GM21381 (cell line): ENCODE measurements around the gene CCDC74B.
"Not testable (repeated sequence)": the region's sequence is repeated elsewhere in the genome, so short reads cannot be mapped to it uniquely, and the experiment has no call there.

Experiments
- ATAC-seq: cut with Tn5 transposase; IDR thresholded peaks from one replicate; pipeline ENCODE4 v1.9.1; 2021; ENCODE audit warnings: mild to moderate bottlenecking, moderate library complexity; ENCODE audit not compliant: unreplicated experiment

CCDC74B gene

GRCh38 chr2:130151145-130151512 is 6.2 kb upstream of the CCDC74B start:
- ATAC-seq, result not testable (repeated sequence)

DNA sequence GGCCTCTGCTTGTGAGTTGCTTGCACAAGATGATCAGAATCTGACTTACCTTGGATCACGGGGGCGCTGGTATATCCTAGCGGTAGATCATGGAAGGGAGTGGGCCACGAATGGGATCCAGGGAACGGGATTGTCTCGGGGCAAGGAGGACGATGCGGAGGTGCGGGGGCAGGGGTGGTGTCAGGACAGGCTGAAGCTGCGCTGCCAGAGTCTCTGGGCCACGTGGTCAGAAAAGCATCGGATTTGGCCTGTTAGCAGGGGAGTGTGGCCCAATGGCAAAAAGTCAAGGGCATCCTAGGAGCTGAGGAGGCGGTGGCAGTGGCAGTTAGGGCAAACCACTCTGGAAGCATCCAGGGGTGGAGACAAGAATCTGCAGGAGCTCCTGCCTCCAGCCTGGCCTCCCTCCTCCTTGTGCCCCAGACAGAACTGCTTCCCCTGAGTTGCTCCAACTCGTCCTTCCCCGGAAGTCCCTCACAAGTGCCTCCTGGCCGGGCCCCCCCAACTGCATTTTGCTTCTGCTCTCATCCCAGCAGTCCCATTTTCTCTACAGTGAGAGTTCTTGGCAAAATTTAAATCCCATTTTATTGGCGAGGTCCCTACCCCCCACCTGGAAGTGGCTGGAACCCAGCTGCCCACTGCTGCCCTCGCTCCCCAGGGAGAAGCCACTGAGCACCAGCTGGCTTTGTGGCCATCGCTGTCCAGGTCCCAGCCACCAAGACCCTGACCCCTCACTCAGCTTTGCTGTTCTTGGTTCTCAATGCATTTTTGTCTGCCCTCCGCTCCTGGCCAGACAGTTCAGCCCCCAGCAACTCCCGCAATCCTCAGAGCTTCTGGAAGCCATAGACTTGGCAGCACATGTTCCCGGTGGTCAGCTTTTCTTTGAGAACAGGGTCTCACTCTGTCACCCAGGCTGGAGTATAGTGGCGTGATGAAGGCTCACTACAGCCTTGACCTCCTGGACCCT is 5.6 kb upstream of the CCDC74B start:
- no peak for ATAC-seq

- ATAC-seq, result not testable (repeated sequence)
Measured at GRCh38 chr2:130148515-130148914, 3.6 kb upstream of the CCDC74B start.

DNA sequence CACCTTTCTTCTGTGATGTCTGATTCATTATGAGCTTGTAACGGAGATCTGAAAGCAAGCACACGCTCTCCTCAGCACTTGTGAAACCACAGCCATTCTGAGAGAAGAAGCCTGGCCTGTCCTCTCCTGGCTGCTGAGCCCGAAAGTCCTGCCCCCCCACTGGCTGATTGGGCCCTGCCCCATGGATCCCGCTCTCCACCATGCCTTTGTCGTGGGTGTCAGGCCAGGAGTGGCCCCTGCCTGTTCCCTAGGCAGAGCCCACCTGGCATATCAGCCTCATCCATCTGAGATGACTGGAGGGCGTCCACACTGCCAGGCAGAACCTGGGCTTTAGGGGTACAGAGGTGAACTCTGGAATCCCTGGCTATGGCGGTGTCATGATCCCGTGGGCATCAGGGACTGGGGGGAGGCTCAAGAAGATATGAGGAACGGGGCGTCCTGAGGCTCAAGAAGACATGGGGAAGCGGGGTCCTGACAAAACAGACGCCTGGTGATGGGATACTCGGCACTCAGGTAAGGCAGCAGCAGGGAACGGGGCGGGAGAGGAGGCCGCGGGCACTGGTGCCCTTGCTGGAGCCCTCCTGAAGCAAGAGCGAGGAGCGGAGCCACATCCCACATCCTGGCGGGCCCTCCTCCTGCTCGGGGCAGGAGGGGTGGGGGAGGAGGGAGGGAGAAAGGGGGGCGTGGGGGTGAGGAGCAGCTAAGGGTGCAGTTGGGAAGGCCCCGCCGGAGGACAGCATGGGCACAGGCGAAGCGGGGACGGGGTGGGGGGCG is 1.5 kb downstream of the CCDC74B start:
- ATAC-seq, result not testable (repeated sequence)

DNA sequence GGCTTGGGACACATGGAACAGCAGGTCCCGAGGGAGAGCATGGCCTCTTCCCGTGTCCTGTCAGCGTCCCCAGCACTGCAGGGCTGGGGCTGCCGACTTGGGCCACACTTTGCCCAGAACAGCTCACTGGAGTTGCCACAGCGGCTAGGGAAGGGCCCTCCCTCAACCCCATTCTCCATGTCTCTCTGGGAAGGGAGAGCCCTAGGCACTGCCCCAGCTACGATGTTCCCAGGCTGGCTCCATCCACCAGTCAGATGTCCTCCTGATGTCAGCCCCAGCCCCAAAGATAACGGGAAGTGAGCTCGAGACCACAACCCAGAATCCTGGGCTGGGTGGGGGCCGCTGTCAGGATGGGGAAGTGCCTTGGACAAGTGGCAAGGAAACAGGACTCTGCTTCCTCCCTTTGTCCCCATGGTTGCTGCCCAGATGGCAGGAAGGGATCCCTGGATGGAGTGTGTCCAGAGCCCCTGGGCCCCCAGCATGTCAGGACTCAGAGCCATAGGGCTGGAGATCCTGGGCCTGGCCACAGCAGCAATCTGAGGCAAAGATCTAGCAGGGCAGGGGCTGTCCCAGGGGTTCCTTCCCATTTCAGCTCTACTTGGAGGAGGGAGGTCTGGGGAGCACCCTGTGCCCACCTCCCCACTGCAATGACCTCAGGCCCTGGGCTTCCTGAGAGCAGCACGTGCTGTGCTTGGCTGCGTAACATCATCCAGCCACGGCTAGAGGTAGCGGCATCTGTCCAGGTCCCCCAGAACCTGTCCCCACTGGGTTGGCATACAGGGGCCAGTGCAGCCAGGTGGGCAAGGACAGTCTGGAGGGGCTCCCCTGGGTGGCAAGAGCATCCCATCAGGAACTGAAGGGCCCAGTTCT is 2.3 kb downstream of the CCDC74B start:
- ATAC-seq, result not testable (repeated sequence)

GRCh38 chr2:130141645-130142370 is 3.1 kb downstream of the CCDC74B start:
- ATAC-seq, result not testable (repeated sequence)

DNA sequence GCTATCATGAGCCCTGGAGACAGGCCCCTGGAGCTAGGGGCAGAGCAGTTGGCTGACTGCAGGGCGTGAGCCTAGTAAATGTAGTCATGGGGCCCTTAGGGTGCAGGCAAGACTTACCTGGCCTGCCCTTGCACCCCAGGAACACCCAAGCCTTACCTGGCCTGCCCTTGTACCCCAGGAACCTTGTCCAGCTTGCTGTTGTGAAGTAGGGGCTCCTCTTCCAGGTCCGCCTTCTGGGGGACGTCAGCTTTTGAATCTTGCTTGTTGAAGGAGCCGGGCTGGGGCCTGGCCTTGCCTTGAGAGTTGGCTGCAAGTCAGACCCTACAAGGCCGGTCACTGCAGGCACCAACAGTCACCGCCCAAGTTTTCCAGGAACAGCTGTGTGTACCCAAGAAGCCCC is 3.9 kb downstream of the CCDC74B start:
- ATAC-seq, result not testable (repeated sequence)

GRCh38 chr2:130140516-130140915 is 4.4 kb downstream of the CCDC74B start:
- ATAC-seq, result not testable (repeated sequence)

DNA sequence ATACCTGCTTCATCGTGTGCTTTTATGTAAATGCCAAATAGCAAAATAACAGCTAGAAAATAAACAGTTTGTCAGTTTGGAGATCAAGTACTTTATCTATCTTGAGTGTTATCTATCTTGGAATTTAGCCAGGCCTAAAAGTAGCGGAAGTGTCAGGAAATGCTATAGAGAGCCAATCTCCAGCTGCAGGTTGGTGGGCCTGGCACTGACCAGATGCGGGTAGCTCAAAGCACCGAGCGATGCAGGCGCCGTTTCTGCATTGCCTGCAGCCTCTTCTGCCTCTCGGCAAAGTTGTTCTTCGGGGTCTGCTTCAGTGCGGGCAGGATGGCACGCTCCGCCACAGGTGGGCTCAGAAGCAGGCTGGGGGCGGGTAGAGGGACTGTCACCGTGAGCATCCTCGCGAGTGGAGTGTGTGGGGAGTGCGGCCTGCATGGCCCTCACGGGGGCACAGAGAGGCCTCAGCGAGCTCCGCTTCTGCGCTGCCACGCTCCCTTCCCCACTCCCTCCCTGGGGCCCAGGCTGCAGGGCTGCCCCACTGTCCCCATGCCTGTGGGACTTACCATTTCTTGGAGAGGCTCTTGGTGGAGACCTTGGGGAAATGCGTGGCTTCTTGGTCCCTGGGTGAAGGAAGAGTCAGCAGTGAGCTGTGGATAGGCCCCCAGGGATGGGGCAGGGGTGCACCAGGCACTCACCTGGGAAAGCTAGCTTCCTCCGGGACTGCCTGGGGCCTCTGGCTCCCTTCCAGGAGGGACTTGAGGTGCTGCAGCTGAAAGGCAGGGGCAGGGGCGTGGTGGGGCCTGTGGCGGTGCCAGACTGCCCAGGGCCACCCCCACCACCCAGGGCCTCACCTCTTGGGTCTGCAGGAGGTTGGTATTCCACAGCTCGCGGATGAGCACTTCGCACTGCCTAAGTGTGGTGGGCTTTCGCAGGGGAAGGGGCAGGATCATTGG is 5.3 kb downstream of the CCDC74B start:
- ATAC-seq, result not testable (repeated sequence)

- not testable (repeated sequence) for ATAC-seq
Measured at GRCh38 chr2:130138841-130139251, 6.1 kb downstream of the CCDC74B start.

DNA sequence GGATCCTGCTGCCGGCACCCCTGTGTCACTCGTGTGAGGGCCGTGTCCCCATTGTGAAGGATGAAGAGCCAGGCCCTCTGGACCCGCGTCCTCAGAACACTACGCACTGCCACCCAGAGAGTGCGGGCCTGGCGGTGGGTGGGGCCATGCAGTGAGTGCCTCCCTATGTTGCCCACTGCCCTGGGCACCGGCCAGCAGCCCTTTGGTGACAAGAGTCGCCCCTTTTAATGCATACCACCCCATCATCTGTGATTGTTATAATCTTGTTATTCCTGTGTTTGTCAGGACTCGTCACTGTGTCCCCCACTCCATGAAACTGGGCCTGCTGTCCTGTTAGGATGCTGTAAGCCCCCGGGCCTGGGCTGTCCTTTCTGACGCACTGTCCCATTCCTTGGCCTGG is 6.6 kb downstream of the CCDC74B start:
- ATAC-seq, result not testable (repeated sequence)

DNA sequence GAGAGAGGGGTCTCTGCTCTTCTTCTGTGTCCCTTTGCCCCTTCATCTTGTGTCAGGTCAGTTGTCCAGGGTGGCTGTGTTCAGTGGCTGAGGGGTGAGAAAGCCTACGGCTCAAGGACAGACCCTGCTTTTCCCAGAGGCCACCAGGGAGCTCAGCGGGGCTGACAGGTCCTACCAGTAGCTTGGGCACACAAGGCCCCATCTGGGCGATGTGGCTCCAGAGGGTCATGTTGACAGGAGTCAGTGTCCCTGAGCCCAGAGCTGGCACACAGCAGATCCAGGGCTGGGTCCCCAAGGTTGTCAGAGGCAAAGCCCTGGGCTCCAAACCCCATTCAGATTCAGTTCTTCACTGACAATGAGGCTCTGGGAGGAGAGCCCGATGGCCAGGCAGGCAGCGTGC is 7.8 kb downstream of the CCDC74B start:
- ATAC-seq, result not testable (repeated sequence)

GRCh38 chr2:130136546-130136945 is 8.4 kb downstream of the CCDC74B start:
- not testable (repeated sequence) for ATAC-seq

GRCh38 chr2:130135692-130136541 is 9.0 kb downstream of the CCDC74B start:
- no peak for ATAC-seq

GRCh38 chr2:130129120-130129829 is 15.6 kb downstream of the CCDC74B start, which contains the start of gene POTEF:
Gene POTEF, minus strand, starts transcription at chr2:130129222. Its CDS starts 8,707 bp downstream, at chr2:130120515.
- not testable (repeated sequence) for ATAC-seq

- not testable (repeated sequence) for ATAC-seq
Measured at GRCh38 chr2:130128464-130128863, 16.4 kb downstream of the CCDC74B start.

GRCh38 chr2:130127726-130128125 is 17.2 kb downstream of the CCDC74B start:
- ATAC-seq, result not testable (repeated sequence)
